H1 (cell line): ENCODE results near the gene WNT5A. TPM values are rescaled to one million over a fixed set of nuclear protein-coding genes. Genes with fewer than 3 reads are reported as not detected.
A peak's percentile ranks its signal among the peaks of the same experiment; 100 is the strongest.

Experiments
- CTCF ChIA-PET: fragments of 300-600 bp; sonication (Branson Sonifier 250); formaldehyde crosslinking; loops from one replicate; lab custom pipeline; 2021; ENCODE audit not compliant: partially characterized antibody; lab: Charles Lee
- POLR2A ChIA-PET: fragments of 300-600 bp; sonication (Branson Sonifier 250); formaldehyde crosslinking; loops from one replicate; lab custom pipeline; 2021; ENCODE audit warnings: inconsistent platforms; ENCODE audit not compliant: partially characterized antibody; lab: Charles Lee
- DNase-seq, 2 experiments: peaks; one replicate each; pipeline versions ENCODE4 v3.0.0 to v3.0.0-alpha.2; 2010 to 2022; ENCODE audit warnings: low spot score in 2 of 2, low read depth in 1 of 2, mixed read lengths in 1 of 2
- FAIRE-seq: peaks from 2 replicates; lab custom pipeline; 2011; peaks lifted over from hg19 to GRCh38; lab: Jason Lieb, UNC
- H2AFZ ChIP-seq: 2 replicates; pipeline ENCODE4 v1.8.1; 2012; ENCODE audit warnings: low read length, inconsistent platforms
- H2AK5ac ChIP-seq: 2 replicates; pipeline ENCODE4 v1.6.1; 2013; ENCODE audit warnings: low read depth, low read length
- H2BK120ac ChIP-seq: replicated peaks from 2 replicates; pipeline ENCODE3; 2013; ENCODE audit warnings: low read depth, low read length, inconsistent platforms
- H2BK12ac ChIP-seq: 2 replicates; pipeline ENCODE4 v1.6.1; 2013; ENCODE audit warnings: low read depth, low read length
- H2BK15ac ChIP-seq: 2 replicates; pipeline ENCODE4 v1.6.1; 2013; ENCODE audit warnings: low read length
- H2BK20ac ChIP-seq: 2 replicates; pipeline ENCODE4 v1.6.1; 2013; ENCODE audit warnings: low read length
- H2BK5ac ChIP-seq: 2 replicates; pipeline ENCODE4 v1.6.1; 2013; ENCODE audit warnings: low read depth, low read length
- H3K14ac ChIP-seq: 2 replicates; pipeline ENCODE4 v1.6.1; 2013; ENCODE audit warnings: inconsistent platforms; ENCODE audit not compliant: insufficient read length
- H3K18ac ChIP-seq: 2 replicates; pipeline ENCODE4 v1.6.1; 2013; ENCODE audit warnings: low read length; ENCODE audit errors: extremely low read depth
- H3K23ac ChIP-seq: 2 replicates; pipeline ENCODE4 v1.6.1; 2013; ENCODE audit warnings: inconsistent platforms; ENCODE audit not compliant: insufficient read length
- H3K23me2 ChIP-seq: 2 replicates; pipeline ENCODE4 v1.6.1; 2013; ENCODE audit warnings: low read depth, low read length
- H3K27ac ChIP-seq: 2 replicates; pipeline ENCODE4 v1.6.1; 2011; ENCODE audit warnings: low read depth, low read length, inconsistent platforms
- H3K27me3 ChIP-seq, 4 experiments: replicated peaks in 1 of 4; 1 replicate in 1 of 4; 2 replicates in 3 of 4; pipeline versions ENCODE4 v1.6.1 to v1.8.1; 2011 to 2013; ENCODE audit warnings: low read length in 3 of 4, mild to moderate bottlenecking in 3 of 4, inconsistent platforms in 2 of 4, mixed read lengths in 2 of 4, moderate library complexity in 1 of 4; ENCODE audit not compliant: control insufficient read depth in 3 of 4, insufficient read depth in 3 of 4; ENCODE audit errors: extremely low read depth in 1 of 4
- H3K36me3 ChIP-seq, 4 experiments: 2 replicates each; pipeline versions ENCODE4 v1.6.1 to v1.8.1; 2011 to 2013; ENCODE audit warnings: mild to moderate bottlenecking in 4 of 4, low read length in 3 of 4, moderate library complexity in 2 of 4, control low read depth in 1 of 4, inconsistent platforms in 1 of 4; ENCODE audit not compliant: insufficient read depth in 4 of 4, control insufficient read depth in 2 of 4
- H3K4ac ChIP-seq: replicated peaks from 2 replicates; pipeline ENCODE3; 2013; ENCODE audit warnings: low read length, low read depth, mixed read lengths, inconsistent platforms; ENCODE audit not compliant: insufficient read length
- H3K4me1 ChIP-seq, 4 experiments: replicated peaks in 1 of 4; 1 replicate in 1 of 4; 2 replicates in 3 of 4; pipeline versions ENCODE4 v1.6.1 to v1.8.1; 2011 to 2013; ENCODE audit warnings: low read length in 3 of 4, inconsistent platforms in 2 of 4, mixed read lengths in 1 of 4; ENCODE audit not compliant: insufficient read depth in 4 of 4, control insufficient read depth in 3 of 4
- H3K4me2 ChIP-seq, 2 experiments: 2 replicates each; pipeline versions ENCODE4 v1.6.1 to v1.8.1; 2011 to 2013; ENCODE audit warnings: low read depth in 2 of 2, low read length in 2 of 2, control low read depth in 1 of 2, inconsistent platforms in 1 of 2, mild to moderate bottlenecking in 1 of 2; ENCODE audit not compliant: insufficient read depth in 1 of 2
- H3K4me3 ChIP-seq, 4 experiments: fragments of 200-600, 300-600 bp in 1 of 4; sonication (generic), shearing (Covaris generic), sonication (Bioruptor Twin) in 1 of 4; 2 replicates each; pipeline versions ENCODE4 v1.5.1 to v1.8.1; 2011 to 2016; ENCODE audit warnings: low read length in 4 of 4, low read depth in 3 of 4, control low read depth in 2 of 4, inconsistent platforms in 2 of 4, mild to moderate bottlenecking in 2 of 4, mixed read lengths in 1 of 4, moderate library complexity in 1 of 4; ENCODE audit not compliant: insufficient read depth in 2 of 4; ENCODE audit errors: extremely low read depth in 1 of 4
- H3K56ac ChIP-seq: replicated peaks from 2 replicates; pipeline ENCODE3; 2013; ENCODE audit warnings: low read depth, mild to moderate bottlenecking, mixed read lengths, low read length, inconsistent platforms; ENCODE audit not compliant: insufficient read length
- H3K79me1 ChIP-seq: 2 replicates; pipeline ENCODE4 v1.6.1; 2013; ENCODE audit warnings: low read depth, low read length, control low read depth
- H3K79me2 ChIP-seq, 2 experiments: 2 replicates each; pipeline versions ENCODE4 v1.6.1 to v1.8.1; 2012 to 2013; ENCODE audit warnings: low read length in 2 of 2, mild to moderate bottlenecking in 2 of 2, inconsistent platforms in 1 of 2; ENCODE audit not compliant: insufficient read depth in 2 of 2, control insufficient read depth in 1 of 2
- H3K9ac ChIP-seq, 4 experiments: replicated peaks in 1 of 4; 1 replicate in 1 of 4; 2 replicates in 3 of 4; pipeline versions ENCODE4 v1.6.1 to v1.8.1; 2011 to 2013; ENCODE audit warnings: low read depth in 3 of 4, low read length in 3 of 4, control low read depth in 2 of 4, mild to moderate bottlenecking in 2 of 4, moderate library complexity in 2 of 4, inconsistent platforms in 1 of 4; ENCODE audit errors: extremely low read depth in 1 of 4
- H3K9me3 ChIP-seq, 2 experiments: 2 replicates each; pipeline versions ENCODE4 v1.6.1 to v1.8.1; 2012 to 2013; ENCODE audit warnings: mild to moderate bottlenecking in 2 of 2, moderate library complexity in 2 of 2, control low read depth in 1 of 2, inconsistent platforms in 1 of 2, low read depth in 1 of 2, low read length in 1 of 2, mixed read lengths in 1 of 2; ENCODE audit not compliant: insufficient read depth in 2 of 2
- H4K20me1 ChIP-seq, 2 experiments: replicated peaks in 1 of 2; 2 replicates each; pipeline versions ENCODE3 to v1.8.1; 2011 to 2013; ENCODE audit warnings: inconsistent platforms in 2 of 2, low read length in 2 of 2, mild to moderate bottlenecking in 1 of 2; ENCODE audit not compliant: insufficient read depth in 2 of 2, control insufficient read depth in 1 of 2
- H4K5ac ChIP-seq: 2 replicates; pipeline ENCODE4 v1.6.1; 2013; ENCODE audit warnings: low read length, low read depth, mixed read lengths, inconsistent platforms; ENCODE audit not compliant: insufficient read length
- H4K8ac ChIP-seq: 2 replicates; pipeline ENCODE4 v1.8.0; 2013; ENCODE audit warnings: mild to moderate bottlenecking, moderate library complexity, low read length, inconsistent platforms; ENCODE audit not compliant: insufficient read depth; ENCODE audit errors: extremely low read depth
- H4K91ac ChIP-seq: replicated peaks from 2 replicates; pipeline ENCODE3; 2013; ENCODE audit warnings: low read length, mixed read lengths, inconsistent platforms; ENCODE audit not compliant: insufficient read length
- CREB1 ChIP-seq: IDR thresholded peaks from 2 replicates; pipeline ENCODE4 v1.6.1; 2012; ENCODE audit warnings: inconsistent platforms
- EP300 ChIP-seq, 2 experiments: IDR thresholded peaks; 1 replicate in 1 of 2; 2 replicates in 1 of 2; pipeline ENCODE4 v1.6.1; 2011 to 2012; ENCODE audit warnings: low read depth in 2 of 2, low read length in 2 of 2, mild to moderate bottlenecking in 2 of 2, borderline replicate concordance in 1 of 2, inconsistent platforms in 1 of 2, moderate library complexity in 1 of 2
- GABPA ChIP-seq: IDR thresholded peaks from 2 replicates; pipeline ENCODE4 v1.6.1; 2011; ENCODE audit warnings: mild to moderate bottlenecking, low read length, moderate library complexity, borderline replicate concordance; ENCODE audit not compliant: insufficient read depth
- NANOG ChIP-seq: IDR thresholded peaks from 2 replicates; pipeline ENCODE4 v1.6.1; 2011; ENCODE audit warnings: low read length, low read depth, mild to moderate bottlenecking, inconsistent platforms; ENCODE audit not compliant: insufficient read depth, poor library complexity, severe bottlenecking
- PHF8 ChIP-seq: fragments of 200-600 bp; sonication (generic); conservative IDR thresholded peaks from 2 replicates; pipeline ENCODE4 v1.7.1; 2012; ENCODE audit warnings: low read depth, mild to moderate bottlenecking, inconsistent platforms, low read length, moderate library complexity
- RBBP5 ChIP-seq: IDR thresholded peaks from 2 replicates; pipeline ENCODE4 v1.7.1; 2012; ENCODE audit warnings: low read depth, mild to moderate bottlenecking, inconsistent platforms, low read length, moderate library complexity, borderline replicate concordance
- SIN3A ChIP-seq, 2 experiments: IDR thresholded peaks in 1 of 2; conservative IDR thresholded peaks in 1 of 2; 2 replicates each; pipeline ENCODE4 v1.6.1; 2011 to 2012; ENCODE audit warnings: low read length in 2 of 2, improper control_type of control experiment in 1 of 2, low read depth in 1 of 2, mild to moderate bottlenecking in 1 of 2
- SIX5 ChIP-seq: IDR thresholded peaks from 2 replicates; pipeline ENCODE4 v1.6.1; 2011; ENCODE audit warnings: mild to moderate bottlenecking, low read depth, low read length
- SP4 ChIP-seq: IDR thresholded peaks from 2 replicates; pipeline ENCODE4 v1.6.1; 2012; ENCODE audit warnings: low read length, inconsistent platforms
- WGBS, 2 experiments: shearing (Covaris generic) in 1 of 2; methylation state at CpG; one replicate each; pipeline versions ENCODE4 v1.1.6 to v1.1.7; 2013 to 2015; ENCODE audit warnings: low lambda C conversion rate in 2 of 2, mixed read lengths in 2 of 2, inconsistent platforms in 1 of 2, low coverage in 1 of 2, missing lambda C conversion rate in 1 of 2; ENCODE audit not compliant: insufficient replicate concordance in 2 of 2, insufficient coverage in 1 of 2, insufficient read length in 1 of 2; ENCODE audit errors: extremely low coverage in 1 of 2, missing lambda C conversion rate in 1 of 2; 5-methylcytosine and 5-hydroxymethylcytosine counted together
- polyA plus RNA-seq, 7 experiments: library from polyadenylated mRNA; depleted of rRNA in 3 of 7; stranded (reverse) in 5 of 7; unstranded in 2 of 7; fragments of >200 nt in 5 of 7; fragments of 200-250 nt in 2 of 7; gene quantifications; 1 replicate in 5 of 7; 2 replicates in 1 of 7; 4 replicates in 1 of 7; pipeline versions ENCODE4 v1.2.1 to v1.2.3, GENCODE V29; 2011 to 2013; ENCODE audit warnings: missing spikeins in 2 of 7, mixed read lengths in 2 of 7
- total RNA-seq: library from RNA; stranded (reverse); fragmentation: NEBNext Ultra II Directional; extraction: Animal tissue kit (Norgen Biotek cat#: 25700); gene quantifications from 2 replicates; pipeline ENCODE4 v1.2.1, GENCODE V29; 2021

Gene WNT5A
- total and polyA plus RNA-seq, 2 of the 8 experiments (the other 6 are each of a cell fraction or from before 2014, with no cell fraction given): 3.9 to 5.6 TPM

DNA sequence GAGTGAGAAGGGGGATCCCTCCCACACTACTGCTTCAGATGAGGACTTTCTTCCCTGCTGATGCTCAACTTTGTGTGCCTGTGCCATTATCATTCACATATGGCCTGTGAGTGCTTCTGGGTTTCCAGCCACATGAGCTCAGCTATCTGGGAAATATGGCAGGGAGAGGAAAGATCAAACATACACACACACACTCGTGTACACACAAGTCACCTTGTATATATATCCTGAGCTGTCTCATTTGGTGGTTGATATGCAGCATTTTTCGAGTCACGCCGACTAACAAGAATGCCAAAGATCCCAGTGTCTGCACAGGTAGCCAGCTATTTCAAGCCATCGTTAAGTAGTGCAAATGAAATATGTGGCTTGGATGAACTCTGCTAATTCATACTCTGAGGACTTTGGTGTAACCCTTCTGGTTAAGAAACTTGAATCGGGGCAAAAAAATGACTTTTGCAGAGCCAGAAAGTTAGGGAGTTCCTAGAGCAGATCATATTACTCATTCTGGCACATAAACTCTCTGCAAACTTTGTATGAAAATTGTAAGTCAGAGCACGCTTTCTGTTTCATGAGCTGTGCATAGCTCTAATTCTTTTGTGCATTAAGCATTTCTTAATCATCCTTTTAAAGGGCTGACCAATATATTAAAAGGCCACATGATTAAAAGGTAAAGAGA is 24.9 kb upstream of the WNT5A start:
- H3K9ac ChIP-seq: no peak overlapping the region
- DNase-seq: no peak
- no peak overlapping the region for H3K4ac ChIP-seq
- H3K4me2 ChIP-seq: peak overlapping the region; percentile 8 to 12; a peak in 2 of 4 replicates
- no peaks in the 10 kb centered on the region for H3K79me1 ChIP-seq
- no peak overlapping the region for H4K5ac ChIP-seq
- no peak overlapping the region for H2BK15ac ChIP-seq
- no peak overlapping the region for H2BK20ac ChIP-seq
- no peak overlapping the region for H3K14ac ChIP-seq
- no peak overlapping the region for H3K27ac ChIP-seq
- H3K4me3 ChIP-seq: no peak overlapping the region
- ChIA-PET CTCF (interaction anchor here (0.6 to 1.1 kb wide), 4 partner anchors 9 to 209 kb away, joined by 3 read pairs; no protein-coding TSS in a partner anchor), POLR2A (interaction anchor here (0.6 kb wide), 1 partner anchor 9 kb away, joined by 3 read pairs; no protein-coding TSS in a partner anchor)
- H2BK120ac ChIP-seq: no peak overlapping the region
- H3K23ac ChIP-seq: no peak overlapping the region
- no peak overlapping the region for H2AFZ ChIP-seq
- H4K8ac ChIP-seq: no peak overlapping the region
- FAIRE-seq: peak; percentile 39
- H4K91ac ChIP-seq: no peak overlapping the region
- no peaks in the 10 kb centered on the region for H3K9me3 ChIP-seq
- no peaks in the 10 kb centered on the region for H3K79me2 ChIP-seq
- H2BK12ac ChIP-seq: no peak overlapping the region
- H3K23me2 ChIP-seq: no peaks in the 10 kb centered on the region
- H3K36me3 ChIP-seq: no peaks in the 10 kb centered on the region
- H2BK5ac ChIP-seq: no peak overlapping the region
- WGBS, 2 experiments: 76% methylated on average over 7 of the region's 7 CpGs; no CpG with 5 or more reads in 1 of the 2 experiments
- TF ChIP-seq GABPA (no peak), SIX5 (no peak), CREB1 (no peak), NANOG (no peak), EP300 (IDR thresholded peaks at IDR 0.05; ENCODE audit: borderline replicate concordance in 1 of 2, low read depth in 2 of 2, low read length in 2 of 2) (no peak), RBBP5 (no peak), PHF8 (no peak), SP4 (no peak), SIN3A (conservative IDR thresholded peaks at IDR 0.05 in 1 of 2, IDR thresholded peaks at IDR 0.05 in 1 of 2; ENCODE audit: low read depth in 1 of 2, low read length in 2 of 2) (no peak)
- TF ChIP-seq, all 59 proteins: peak for 0
- Histone ChIP-seq H3K27me3 (no peaks in the 10 kb centered on the region), H3K4me1 (peaks cover 6 to 22% (median 17%) of the 10 kb centered on the region in 4 experiments), H4K20me1 (no peaks in the 10 kb centered on the region), H3K18ac (no peak overlapping the region; the same call in 1 of the 2 replicates), H2AK5ac (no peak overlapping the region), H3K56ac (no peak overlapping the region)
